Daoy (cell line): ENCODE results near the gene POLN. TPM values are rescaled to one million over a fixed set of nuclear protein-coding genes. Genes with fewer than 3 reads are reported as not detected.
"Not testable (repeated sequence)": the region's sequence is repeated elsewhere in the genome, so short reads cannot be mapped to it uniquely, and the experiment has no call there.

Experiments used
- DNase-seq: peaks from one replicate; pipeline ENCODE4 v3.0.0-alpha.2; 2015; ENCODE audit warnings: low read depth
- total RNA-seq: library from RNA; depleted of rRNA; stranded (reverse); fragments of >200 nt; shearing (Covaris generic); gene quantifications from 2 replicates; pipeline ENCODE4 v1.2.3, GENCODE V29; 2014; rRNA removed

POLN gene
- total RNA-seq, 1 experiment from 2014 or later: 1.4 TPM

GRCh38 chr4:2042204-2042946 lies 199.5 kb downstream of the POLN start:
- DNase-seq: no peak

- peak; percentile 87 for DNase-seq
Observed at GRCh38 chr4:2041239-2042130, 200.4 kb downstream of the POLN start.

- DNase-seq: no peak
Observed at GRCh38 chr4:2040391-2041238, 201.3 kb downstream of the POLN start.

- DNase-seq: no peak
Observed at GRCh38 chr4:2036866-2037265, 205.1 kb downstream of the POLN start.

- no peak for DNase-seq
Observed at GRCh38 chr4:2036327-2036726, 205.6 kb downstream of the POLN start.

GRCh38 chr4:2031161-2031560 lies 210.8 kb downstream of the POLN start:
- not testable (repeated sequence) for DNase-seq

- DNase-seq: not testable (repeated sequence)
Observed at GRCh38 chr4:2027120-2027519, 214.8 kb downstream of the POLN start.

GRCh38 chr4:2025817-2026216 lies 216.1 kb downstream of the POLN start:
- no peak for DNase-seq

- DNase-seq: no peak
Observed at GRCh38 chr4:2024683-2025082, 217.2 kb downstream of the POLN start.

Other genes with a start within 250 kb of the POLN start
- gene NELFA, start 233.1 kb downstream of the POLN start, total RNA-seq: 22.9 and 27.4 TPM in 2 replicates
- gene NAT8L, start 182.8 kb downstream of the POLN start, total RNA-seq: 2.8 and 3.4 TPM in 2 replicates
- gene HAUS3, start within 50 bp of the POLN start, total RNA-seq: 13.4 and 29.3 TPM in 2 replicates
- 5.8 and 7.5 TPM in 2 replicates for gene MXD4, start 20.0 kb upstream of the POLN start, total RNA-seq
- gene ZFYVE28, start 176.5 kb upstream of the POLN start, total RNA-seq: 0.97 and 1.5 TPM in 2 replicates
- not detected in 2 replicates for gene CFAP99, start 176.8 kb upstream of the POLN start, total RNA-seq
- 89.0 and 137 TPM in 2 replicates for gene RNF4, start 227.0 kb upstream of the POLN start, total RNA-seq